ENCODE data around the gene PIK3R6.

DNA sequence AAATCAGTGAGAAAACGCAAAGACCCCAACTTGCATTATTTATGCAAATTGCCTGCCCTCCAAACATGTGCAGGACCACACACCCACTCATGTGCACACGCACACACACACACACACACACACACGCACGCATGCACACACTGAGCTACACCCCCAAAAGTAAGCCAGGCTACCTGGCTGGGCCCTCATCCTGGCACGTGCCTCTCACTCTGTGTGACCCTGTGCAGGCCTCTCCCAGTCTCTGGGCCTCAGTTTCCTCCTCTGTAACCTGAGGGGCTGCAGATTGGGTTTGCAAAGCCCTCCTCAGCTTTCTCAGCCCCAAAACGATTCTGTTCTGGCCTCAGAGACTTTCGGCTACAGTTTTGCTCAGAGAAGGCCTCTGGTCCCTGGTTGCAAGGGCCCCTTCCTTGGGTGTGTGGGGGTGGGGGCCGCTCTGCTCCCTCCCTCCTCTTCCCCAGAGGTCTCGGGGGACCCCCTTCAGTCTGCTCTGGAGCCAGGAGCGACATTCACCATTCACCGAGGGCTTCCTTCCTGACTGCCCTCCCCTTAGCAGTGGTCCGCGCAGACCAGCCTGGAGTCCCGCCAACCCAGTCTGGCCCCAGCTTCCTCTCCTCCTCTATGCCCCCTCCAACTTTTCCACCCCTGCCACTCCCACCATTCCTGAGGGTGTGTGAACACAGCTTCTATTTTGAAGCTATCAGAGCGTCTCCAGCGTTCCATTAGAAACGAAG lies 5.4 kb upstream of the PIK3R6 start:
- TF ChIP-seq, protein P1, sequence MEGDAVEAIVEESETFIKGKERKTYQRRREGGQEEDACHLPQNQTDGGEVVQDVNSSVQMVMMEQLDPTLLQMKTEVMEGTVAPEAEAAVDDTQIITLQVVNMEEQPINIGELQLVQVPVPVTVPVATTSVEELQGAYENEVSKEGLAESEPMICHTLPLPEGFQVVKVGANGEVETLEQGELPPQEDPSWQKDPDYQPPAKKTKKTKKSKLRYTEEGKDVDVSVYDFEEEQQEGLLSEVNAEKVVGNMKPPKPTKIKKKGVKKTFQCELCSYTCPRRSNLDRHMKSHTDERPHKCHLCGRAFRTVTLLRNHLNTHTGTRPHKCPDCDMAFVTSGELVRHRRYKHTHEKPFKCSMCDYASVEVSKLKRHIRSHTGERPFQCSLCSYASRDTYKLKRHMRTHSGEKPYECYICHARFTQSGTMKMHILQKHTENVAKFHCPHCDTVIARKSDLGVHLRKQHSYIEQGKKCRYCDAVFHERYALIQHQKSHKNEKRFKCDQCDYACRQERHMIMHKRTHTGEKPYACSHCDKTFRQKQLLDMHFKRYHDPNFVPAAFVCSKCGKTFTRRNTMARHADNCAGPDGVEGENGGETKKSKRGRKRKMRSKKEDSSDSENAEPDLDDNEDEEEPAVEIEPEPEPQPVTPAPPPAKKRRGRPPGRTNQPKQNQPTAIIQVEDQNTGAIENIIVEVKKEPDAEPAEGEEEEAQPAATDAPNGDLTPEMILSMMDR (conservative IDR thresholded peaks at IDR 0.05; ENCODE audit: low read depth, low read length), result no peak
- TF ChIP-seq USF2 (IDR thresholded peaks at IDR 0.05; ENCODE audit: low read depth, low read length) (no peak), POLR2A (IDR thresholded peaks at IDR 0.05; ENCODE audit: low read depth, low read length) (no peak), MXI1 (IDR thresholded peaks at IDR 0.05; ENCODE audit: borderline replicate concordance, low read depth, low read length) (no peak)
